ENCODE data around the gene UROC1. TPM values are rescaled to one million over a fixed set of nuclear protein-coding genes. Genes with fewer than 3 reads are reported as not detected.

UROC1 gene
- total RNA-seq, 2 experiments from 2014 or later: not detected

GRCh38 chr3:126552688-126553283, 35.2 kb upstream of the UROC1 start:
- POLR2A ChIA-PET: no interaction called here

GRCh38 chr3:126551839-126552687, 34.5 kb upstream of the UROC1 start:
- Mint-ChIP-seq H3K4me3 (no peak overlapping the region), H3K27ac (no peak overlapping the region), H3K4me1 (no peaks in the 10 kb centered on the region), H3K9me3 (ENCODE audit: low read depth) (no peaks in the 10 kb centered on the region), H3K36me3 (ENCODE audit: low read depth) (no peaks in the 10 kb centered on the region), H3K27me3 (no peaks in the 10 kb centered on the region)
- ChIA-PET POLR2A (no interaction called here), CTCF (interaction anchor here (1.5 kb wide), 1 partner anchor 29 kb away, joined by 4 read pairs; no protein-coding TSS in a partner anchor)
- DNase-seq (no peak), ATAC-seq (no peak)
- intact Hi-C loops (cut with DNase I, micrococcal nuclease): no loop called here

More at GRCh38 chr3:126552688-126553283, 35.2 kb upstream of the UROC1 start:
- ATAC-seq: no peak
- Mint-ChIP-seq H3K4me3 (no peak overlapping the region), H3K9me3 (ENCODE audit: low read depth) (no peaks in the 10 kb centered on the region), H3K27me3 (no peaks in the 10 kb centered on the region), H3K27ac (no peak overlapping the region), H3K36me3 (ENCODE audit: low read depth) (no peaks in the 10 kb centered on the region), H3K4me1 (no peaks in the 10 kb centered on the region)
- no peak for DNase-seq
- CTCF ChIA-PET: interaction anchor here (0.7 to 1.5 kb wide), 2 partner anchors 30 to 959 kb away, joined by 3 to 4 read pairs; no protein-coding TSS in a partner anchor
- intact Hi-C loops (cut with DNase I, micrococcal nuclease): no loop called here

DNA sequence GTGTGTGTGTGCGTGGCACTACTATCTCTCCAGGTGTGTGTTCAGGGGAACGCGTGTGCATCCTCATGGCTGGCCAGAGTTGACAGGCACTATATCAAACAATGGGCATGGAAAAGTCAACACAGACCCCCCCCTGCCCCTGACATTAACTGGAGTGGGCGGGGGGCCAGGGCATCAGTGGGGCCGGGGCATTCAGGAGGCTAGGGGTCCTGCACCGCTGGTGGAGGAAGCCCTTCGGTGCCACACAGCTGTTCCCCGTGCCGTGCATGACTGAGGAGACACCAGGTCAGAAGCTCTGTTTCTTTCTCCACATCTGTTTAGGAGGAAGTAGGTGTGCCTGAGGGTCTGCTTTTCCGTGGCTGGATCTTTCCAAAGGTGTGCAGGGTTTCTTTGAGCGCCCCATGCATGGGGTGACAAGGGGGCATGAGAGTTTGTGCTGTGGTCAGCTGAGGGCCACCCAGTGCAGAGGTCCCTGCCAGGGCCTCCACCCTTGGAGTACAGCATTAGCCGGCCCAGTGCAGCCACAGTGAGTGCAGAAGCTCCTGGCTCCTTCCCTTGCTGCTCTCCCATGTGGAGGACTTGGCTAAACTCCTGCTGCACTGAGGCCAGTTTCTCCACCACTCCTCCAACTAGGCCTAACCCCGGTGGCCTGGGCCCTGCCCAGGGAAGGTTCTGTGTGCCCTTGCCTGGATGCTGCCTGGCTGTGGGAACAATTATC, 33.7 kb upstream of the UROC1 start:
- intact Hi-C loops (cut with DNase I, micrococcal nuclease): no loop called here
- POLR2A ChIA-PET: no interaction called here
- Mint-ChIP-seq H3K4me3 (no peak overlapping the region), H3K36me3 (ENCODE audit: low read depth) (no peaks in the 10 kb centered on the region), H3K4me1 (no peaks in the 10 kb centered on the region), H3K27me3 (no peaks in the 10 kb centered on the region), H3K27ac (no peak overlapping the region), H3K9me3 (ENCODE audit: low read depth) (no peaks in the 10 kb centered on the region)
- no peak for DNase-seq
- no peak for ATAC-seq
- CTCF ChIA-PET: no interaction called here

DNA sequence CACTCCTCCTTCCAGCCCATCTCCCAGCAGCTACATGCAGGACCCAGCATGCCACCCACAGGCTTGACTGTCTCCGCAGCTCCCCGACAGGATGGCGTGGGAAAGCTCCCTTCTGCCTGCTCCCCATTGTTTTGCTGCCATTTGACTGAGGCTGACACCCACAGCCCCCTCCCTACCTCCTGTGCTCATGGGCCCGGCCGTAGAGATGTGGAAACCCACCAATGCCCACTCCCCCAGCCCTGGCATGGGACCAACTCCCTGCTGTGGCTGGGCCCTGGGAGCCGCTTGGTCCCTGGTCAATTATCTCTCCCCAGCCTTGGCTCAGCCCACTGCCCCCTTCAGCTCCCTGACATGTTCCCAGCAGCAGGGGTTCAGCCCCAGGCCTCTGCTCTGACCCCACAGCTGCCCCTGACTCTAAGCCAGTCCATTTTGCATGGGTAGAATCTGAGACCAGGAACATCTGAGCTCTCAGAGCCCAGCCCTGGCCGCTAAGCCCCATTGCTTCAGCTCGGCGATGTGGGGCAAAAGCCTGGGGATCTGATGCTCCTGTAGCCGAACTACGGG, 33.0 kb upstream of the UROC1 start:
- POLR2A ChIA-PET: no interaction called here
- Mint-ChIP-seq H3K4me1 (no peaks in the 10 kb centered on the region), H3K36me3 (ENCODE audit: low read depth) (no peaks in the 10 kb centered on the region), H3K9me3 (ENCODE audit: low read depth) (no peaks in the 10 kb centered on the region), H3K27me3 (no peaks in the 10 kb centered on the region), H3K4me3 (no peak overlapping the region), H3K27ac (no peak overlapping the region)
- ATAC-seq: no peak
- intact Hi-C loops (cut with DNase I, micrococcal nuclease): no loop called here
- DNase-seq: no peak
- CTCF ChIA-PET: interaction anchor here (0.6 kb wide), 1 partner anchor 932 kb away, joined by 3 read pairs; no protein-coding TSS in a partner anchor

- Mint-ChIP-seq H3K27me3 (no peaks in the 10 kb centered on the region), H3K9me3 (ENCODE audit: low read depth) (no peaks in the 10 kb centered on the region), H3K27ac (no peak overlapping the region), H3K36me3 (ENCODE audit: low read depth) (no peaks in the 10 kb centered on the region), H3K4me3 (no peak overlapping the region), H3K4me1 (no peaks in the 10 kb centered on the region)
- DNase-seq: no peak
- ChIA-PET CTCF (interaction anchor here (0.6 kb wide), 1 partner anchor 933 kb away, joined by 3 read pairs; no protein-coding TSS in a partner anchor), POLR2A (no interaction called here)
- intact Hi-C loops (cut with DNase I, micrococcal nuclease): no loop called here
- no peak for ATAC-seq
These were observed 32.4 kb upstream of the UROC1 start for GRCh38 chr3:126549861-126550487.

DNA sequence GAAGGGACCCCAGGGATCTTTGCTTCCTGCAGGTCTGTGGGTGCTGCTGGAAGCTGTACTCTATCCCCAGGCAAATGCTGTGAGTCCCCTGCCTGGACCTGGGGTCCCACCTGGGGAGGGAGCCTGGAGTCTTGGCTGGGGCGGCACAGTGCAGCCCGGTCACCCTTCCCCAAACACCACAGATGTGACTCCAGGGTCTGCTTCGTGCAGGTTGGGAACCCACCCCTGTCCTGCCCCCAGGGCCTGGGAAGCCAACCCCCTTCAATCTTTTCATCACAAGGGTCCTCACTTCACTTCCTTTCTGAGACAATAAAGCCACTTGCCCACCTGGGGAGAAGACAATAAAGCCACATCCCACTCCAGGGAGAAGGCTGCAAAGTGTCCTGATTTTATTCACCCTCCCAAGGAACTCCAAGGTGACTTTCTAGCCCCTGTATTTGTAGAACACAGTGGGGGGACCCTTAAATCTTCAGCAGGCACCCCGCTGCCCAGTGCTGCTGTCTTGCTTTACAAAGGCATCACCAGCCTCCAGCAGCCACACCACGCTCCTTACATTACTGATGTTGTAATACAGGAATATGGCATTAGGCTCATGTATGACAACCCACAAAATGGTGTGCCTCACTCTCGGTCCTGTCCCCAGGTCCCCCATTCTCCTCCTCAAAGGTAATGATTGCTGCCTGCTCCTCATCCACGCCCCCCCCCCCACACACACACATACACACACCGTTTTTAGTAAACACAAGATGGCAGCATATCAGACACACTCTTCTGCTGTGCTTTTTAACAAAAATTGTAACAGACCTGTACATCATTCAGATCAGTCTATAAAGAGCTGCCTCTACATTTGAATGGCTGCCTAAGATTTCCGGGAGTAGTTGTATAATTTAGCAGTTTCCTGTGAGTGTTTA, 31.2 kb upstream of the UROC1 start:
- H3K4me3 Mint-ChIP-seq: no peak overlapping the region
- H3K27me3 Mint-ChIP-seq: no peaks in the 10 kb centered on the region
- POLR2A ChIA-PET: no interaction called here
- intact Hi-C loops (cut with DNase I, micrococcal nuclease): no loop called here
- DNase-seq (no peak), ATAC-seq (no peak)
- CTCF ChIA-PET: no interaction called here
- no peaks in the 10 kb centered on the region for H3K9me3 Mint-ChIP-seq (ENCODE audit: low read depth)
- H3K36me3 Mint-ChIP-seq (ENCODE audit: low read depth): no peaks in the 10 kb centered on the region
- H3K4me1 Mint-ChIP-seq: no peaks in the 10 kb centered on the region
- no peak overlapping the region for H3K27ac Mint-ChIP-seq

DNA sequence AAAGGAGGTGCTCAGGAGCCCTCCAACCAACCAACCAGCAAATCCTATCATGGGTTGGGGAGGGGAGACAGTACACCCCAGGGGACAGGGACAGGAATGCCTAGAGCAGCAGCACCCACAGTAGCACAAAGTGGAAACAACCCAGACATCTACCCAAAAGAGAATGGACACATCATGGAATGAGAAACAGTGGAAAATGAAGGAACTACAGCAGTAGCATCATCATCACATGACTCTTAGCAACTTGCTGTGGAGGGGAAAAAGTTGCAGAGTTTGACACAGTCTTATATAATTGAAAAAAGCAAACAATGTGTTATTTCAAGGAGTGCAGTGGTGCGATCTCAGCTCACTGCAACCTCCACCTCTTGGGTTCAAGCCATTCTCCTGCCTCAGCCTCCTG, 30.1 kb upstream of the UROC1 start:
- no peak overlapping the region for H3K4me3 Mint-ChIP-seq
- H3K27ac Mint-ChIP-seq: no peak overlapping the region
- H3K9me3 Mint-ChIP-seq (ENCODE audit: low read depth): no peaks in the 10 kb centered on the region
- H3K27me3 Mint-ChIP-seq: peaks cover 2% of the 10 kb centered on the region
- DNase-seq: no peak
- ChIA-PET CTCF (no interaction called here), POLR2A (no interaction called here)
- intact Hi-C loops (cut with DNase I, micrococcal nuclease): no loop called here
- no peaks in the 10 kb centered on the region for H3K4me1 Mint-ChIP-seq
- no peaks in the 10 kb centered on the region for H3K36me3 Mint-ChIP-seq (ENCODE audit: low read depth)
- ATAC-seq: no peak

- Mint-ChIP-seq H3K27me3 (peaks cover 2% of the 10 kb centered on the region), H3K9me3 (ENCODE audit: low read depth) (no peaks in the 10 kb centered on the region), H3K4me1 (no peaks in the 10 kb centered on the region), H3K27ac (no peak overlapping the region), H3K4me3 (no peak overlapping the region), H3K36me3 (ENCODE audit: low read depth) (no peaks in the 10 kb centered on the region)
- no peak for ATAC-seq
- DNase-seq: no peak
- intact Hi-C loops (cut with DNase I, micrococcal nuclease): no loop called here
- POLR2A ChIA-PET: no interaction called here
- CTCF ChIA-PET: interaction anchor here (0.6 kb wide), 1 partner anchor 414 kb away, joined by 3 read pairs; no protein-coding TSS in a partner anchor
These were observed 29.1 kb upstream of the UROC1 start for GRCh38 chr3:126546549-126547239.

- Mint-ChIP-seq H3K4me3 (no peak overlapping the region), H3K4me1 (no peaks in the 10 kb centered on the region), H3K36me3 (ENCODE audit: low read depth) (no peaks in the 10 kb centered on the region), H3K27ac (no peak overlapping the region), H3K27me3 (peaks cover 3% of the 10 kb centered on the region), H3K9me3 (ENCODE audit: low read depth) (no peaks in the 10 kb centered on the region)
- ATAC-seq (no peak), DNase-seq (no peak)
- intact Hi-C loops (cut with DNase I, micrococcal nuclease): no loop called here
- POLR2A ChIA-PET: no interaction called here
- CTCF ChIA-PET: interaction anchor here (0.6 kb wide), 1 partner anchor 413 kb away, joined by 3 read pairs; no protein-coding TSS in a partner anchor
These were observed 28.4 kb upstream of the UROC1 start for GRCh38 chr3:126546013-126546412.

- Mint-ChIP-seq H3K27me3 (peaks cover 3% of the 10 kb centered on the region), H3K27ac (no peak overlapping the region), H3K36me3 (ENCODE audit: low read depth) (no peaks in the 10 kb centered on the region), H3K4me3 (no peak overlapping the region), H3K4me1 (no peaks in the 10 kb centered on the region), H3K9me3 (ENCODE audit: low read depth) (no peaks in the 10 kb centered on the region)
- no peak for DNase-seq
- ATAC-seq: no peak
- intact Hi-C loops (cut with DNase I, micrococcal nuclease): no loop called here
- CTCF ChIA-PET: no interaction called here
- POLR2A ChIA-PET: no interaction called here
These were observed 28.0 kb upstream of the UROC1 start for GRCh38 chr3:126545544-126545943.
